GM21447 (cell line): ENCODE measurements around the gene GPD1.
"Not testable (repeated sequence)": the region's sequence is repeated elsewhere in the genome, so short reads cannot be mapped to it uniquely, and the experiment has no call there.

ENCODE experiments used
- ATAC-seq: cut with Tn5 transposase; IDR thresholded peaks from one replicate; pipeline ENCODE4 v1.9.1; 2021; ENCODE audit not compliant: unreplicated experiment

Gene GPD1

GRCh38 chr12:50120521-50120920, 16.7 kb downstream of the GPD1 start:
- ATAC-seq = no peak

- no peak for ATAC-seq
These were observed 17.1 kb downstream of the GPD1 start for GRCh38 chr12:50120953-50121352.

DNA sequence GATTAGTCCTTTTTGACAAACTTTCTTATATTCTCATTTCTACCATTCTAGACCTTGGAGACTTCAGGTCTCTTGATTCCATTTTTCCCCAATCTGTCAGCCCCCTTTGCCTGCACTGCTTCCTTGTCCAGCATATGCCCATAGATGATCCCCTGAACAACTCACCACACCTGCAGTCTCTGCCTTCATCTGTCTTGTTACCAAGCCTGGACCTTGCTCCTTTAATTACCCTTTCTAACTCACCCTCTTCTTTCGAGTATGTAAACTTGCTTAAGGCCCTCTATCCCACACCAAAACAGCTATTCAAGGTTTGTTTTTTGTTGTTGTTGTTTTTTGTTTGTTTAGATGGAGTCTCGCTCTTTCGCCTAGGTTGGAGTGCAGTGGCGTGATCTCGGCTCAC, 17.8 kb downstream of the GPD1 start:
- ATAC-seq = no peak

GRCh38 chr12:50123203-50123602, 19.4 kb downstream of the GPD1 start:
- ATAC-seq = no peak

- ATAC-seq = no peak
These were observed 23.7 kb downstream of the GPD1 start for GRCh38 chr12:50127546-50127945.

GRCh38 chr12:50129290-50129689, 25.5 kb downstream of the GPD1 start:
- no peak for ATAC-seq

- no peak for ATAC-seq
These were observed 28.8 kb downstream of the GPD1 start for GRCh38 chr12:50132505-50133135.

GRCh38 chr12:50142993-50143392, 39.2 kb downstream of the GPD1 start:
- ATAC-seq = no peak

- no peak for ATAC-seq
These were observed 41.6 kb downstream of the GPD1 start for GRCh38 chr12:50145439-50145838.

DNA sequence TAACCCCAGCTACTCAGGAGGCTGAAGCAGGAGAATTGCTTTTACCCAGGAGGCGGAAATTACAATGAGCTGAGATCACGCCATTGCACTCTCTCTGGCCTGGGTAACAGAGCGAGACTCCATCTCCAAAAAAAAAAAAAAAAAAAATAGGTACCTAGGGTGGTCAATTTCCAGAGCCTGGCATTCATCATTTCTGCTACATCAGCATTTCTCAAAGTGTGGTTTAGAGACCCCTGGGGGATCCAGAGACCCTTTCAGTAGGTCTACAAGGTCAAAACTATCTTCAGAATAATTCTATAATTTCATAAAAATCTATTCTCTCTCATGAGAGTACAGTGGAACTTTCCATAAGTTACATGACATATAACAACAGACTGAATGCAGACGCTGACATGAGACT, 43.5 kb downstream of the GPD1 start:
- no peak for ATAC-seq

DNA sequence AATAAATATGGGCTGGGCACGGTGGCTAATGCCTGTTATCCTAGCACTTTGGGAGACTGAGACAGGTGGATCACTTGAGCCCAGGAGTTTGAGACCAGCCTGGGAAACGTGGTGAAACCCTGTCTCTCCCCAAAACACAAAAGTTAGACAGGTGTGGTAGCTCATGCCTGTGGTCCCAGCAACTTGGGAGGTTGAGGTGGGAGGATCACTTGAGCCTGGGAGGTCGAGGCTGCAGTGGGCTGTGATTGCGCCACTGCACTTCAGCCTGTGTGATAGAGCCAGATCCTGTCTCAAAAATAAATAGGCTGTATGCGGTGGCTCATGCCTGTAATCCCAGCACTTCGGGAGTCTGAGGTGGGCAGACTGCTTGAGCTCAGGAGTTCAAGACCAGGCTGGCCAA, 44.2 kb downstream of the GPD1 start:
- ATAC-seq = not testable (repeated sequence)

DNA sequence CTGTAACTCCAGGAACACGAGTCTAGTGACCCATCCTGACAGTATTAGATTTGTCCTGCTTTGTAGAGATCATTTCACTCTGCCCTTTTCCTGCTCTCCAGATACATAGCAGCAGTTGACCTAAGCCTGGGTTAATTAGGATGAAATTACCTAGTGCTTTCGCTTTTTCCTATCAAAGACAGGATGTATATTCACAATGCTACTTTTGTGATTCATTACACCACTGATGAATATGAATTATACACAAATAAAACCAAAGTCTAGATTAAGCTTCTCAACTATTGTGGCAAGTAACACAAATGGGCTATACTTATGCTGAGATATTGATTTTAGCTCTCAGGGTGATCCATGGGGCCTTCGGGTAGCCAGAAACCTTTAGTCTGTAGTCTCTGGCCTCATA, 45.5 kb downstream of the GPD1 start:
- ATAC-seq = no peak

GRCh38 chr12:50151047-50151687, 47.4 kb downstream of the GPD1 start:
- no peak for ATAC-seq

DNA sequence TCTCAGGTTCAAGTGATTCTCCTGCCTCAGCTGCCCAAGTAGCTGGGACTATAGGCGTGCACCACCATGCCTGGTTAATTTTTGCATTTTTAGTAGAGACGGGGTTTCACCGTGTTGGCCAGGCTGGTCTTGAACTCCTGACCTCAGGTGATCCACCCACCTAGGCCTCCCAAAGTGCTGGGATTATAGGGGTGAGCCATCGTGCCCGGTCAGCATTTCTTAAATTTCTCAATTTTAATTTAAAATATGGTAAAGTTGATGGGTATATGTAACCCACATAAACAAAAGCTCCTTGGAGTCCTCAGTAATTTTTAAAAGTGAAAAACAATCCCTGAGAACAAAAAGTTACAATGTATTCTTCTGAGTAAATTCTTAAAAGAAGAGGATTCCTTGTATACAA, 51.1 kb downstream of the GPD1 start:
- ATAC-seq = not testable (repeated sequence)

DNA sequence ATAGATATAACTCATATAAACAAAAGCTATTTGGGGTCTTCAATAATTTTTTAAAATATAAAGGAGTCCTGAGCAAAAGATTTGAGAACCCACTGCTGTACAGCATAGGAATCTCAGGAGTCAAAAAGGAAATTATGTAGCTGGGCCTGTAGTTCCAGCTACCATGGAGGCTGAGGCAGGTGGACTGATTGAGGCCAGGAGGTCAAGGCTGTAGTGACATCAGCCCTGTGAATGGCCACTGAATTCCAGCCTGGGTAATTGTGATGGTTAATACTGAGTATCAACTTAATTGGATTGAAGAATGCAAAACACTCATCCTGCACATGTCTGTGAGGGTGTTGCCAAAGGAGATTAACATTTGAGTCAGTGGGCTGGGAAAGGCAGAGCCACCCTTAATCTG, 52.8 kb downstream of the GPD1 start:
- no peak for ATAC-seq

- no peak for ATAC-seq
These were observed 53.5 kb downstream of the GPD1 start for GRCh38 chr12:50157259-50157658.

DNA sequence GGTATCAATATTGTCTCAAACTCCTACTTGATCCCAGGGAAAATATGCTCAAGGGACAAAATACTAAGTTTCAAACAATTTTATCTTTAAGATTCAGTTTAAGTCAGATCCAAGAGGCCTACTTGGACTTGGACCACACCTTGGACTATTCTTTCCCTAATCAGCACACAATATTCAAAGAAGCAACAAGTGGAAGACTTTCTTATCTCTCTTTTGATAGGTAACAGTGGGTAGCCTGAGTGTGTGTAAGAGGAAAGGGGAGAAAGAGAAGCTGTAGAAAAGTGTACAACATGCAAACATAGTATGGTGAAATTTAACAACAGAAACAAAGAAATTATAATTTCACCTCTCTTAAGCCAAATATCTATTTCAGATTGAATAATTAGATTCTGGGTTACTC, 56.8 kb downstream of the GPD1 start:
- ATAC-seq = no peak
